Stromal cell of bone marrow (primary cell): Measurements from ENCODE around the gene PALLD.
A peak's percentile ranks its signal among the peaks of the same experiment; 100 is the strongest.
"Not testable (repeated sequence)": the region's sequence is repeated elsewhere in the genome, so short reads cannot be mapped to it uniquely, and the experiment has no call there.

Experiments used
- DNase-seq: peaks from one replicate; pipeline ENCODE4 v3.0.0-alpha.2; 2012; ENCODE audit warnings: low read depth

Gene PALLD

DNA sequence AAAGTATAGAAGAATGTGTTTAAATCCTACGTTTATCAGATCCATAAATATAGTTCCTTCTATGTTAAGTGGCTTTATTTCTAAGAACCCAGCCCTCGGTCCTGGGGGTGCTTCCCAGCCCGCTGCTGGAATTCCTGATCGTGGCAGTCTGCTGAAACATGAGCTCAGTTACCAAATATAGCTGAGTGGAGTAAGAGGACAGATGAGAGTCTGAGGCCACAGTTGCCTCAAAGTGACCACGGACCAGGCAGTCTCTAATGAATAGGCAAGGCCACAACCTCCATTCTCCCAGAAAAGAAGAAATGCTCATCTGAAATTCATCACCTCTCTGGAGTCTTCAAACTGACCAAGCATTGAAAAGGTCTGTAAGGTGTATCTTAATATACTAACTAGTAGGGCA is at the start of gene PALLD:
TSS of gene PALLD (plus strand) at position 219 of the 400 bp plus-strand sequence.
- no peak for DNase-seq

DNA sequence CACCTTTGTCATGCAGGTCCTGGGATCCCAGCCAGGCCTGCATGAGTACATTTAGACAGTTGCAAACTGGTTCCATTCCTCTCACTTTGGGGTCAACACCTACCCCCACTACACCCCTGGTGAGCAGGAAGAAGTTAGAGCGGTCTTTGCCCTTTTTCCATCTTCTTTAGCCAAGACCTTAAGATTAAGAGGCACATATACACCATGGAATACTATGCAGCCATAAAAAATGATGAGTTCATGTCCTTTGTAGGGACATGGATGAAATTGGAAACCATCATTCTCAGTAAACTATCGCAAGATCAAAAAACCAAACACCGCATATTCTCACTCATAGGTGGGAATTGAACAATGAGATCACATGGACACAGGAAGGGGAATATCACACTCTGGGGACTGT is 47.8 kb upstream of the PALLD start:
- not testable (repeated sequence) for DNase-seq

DNA sequence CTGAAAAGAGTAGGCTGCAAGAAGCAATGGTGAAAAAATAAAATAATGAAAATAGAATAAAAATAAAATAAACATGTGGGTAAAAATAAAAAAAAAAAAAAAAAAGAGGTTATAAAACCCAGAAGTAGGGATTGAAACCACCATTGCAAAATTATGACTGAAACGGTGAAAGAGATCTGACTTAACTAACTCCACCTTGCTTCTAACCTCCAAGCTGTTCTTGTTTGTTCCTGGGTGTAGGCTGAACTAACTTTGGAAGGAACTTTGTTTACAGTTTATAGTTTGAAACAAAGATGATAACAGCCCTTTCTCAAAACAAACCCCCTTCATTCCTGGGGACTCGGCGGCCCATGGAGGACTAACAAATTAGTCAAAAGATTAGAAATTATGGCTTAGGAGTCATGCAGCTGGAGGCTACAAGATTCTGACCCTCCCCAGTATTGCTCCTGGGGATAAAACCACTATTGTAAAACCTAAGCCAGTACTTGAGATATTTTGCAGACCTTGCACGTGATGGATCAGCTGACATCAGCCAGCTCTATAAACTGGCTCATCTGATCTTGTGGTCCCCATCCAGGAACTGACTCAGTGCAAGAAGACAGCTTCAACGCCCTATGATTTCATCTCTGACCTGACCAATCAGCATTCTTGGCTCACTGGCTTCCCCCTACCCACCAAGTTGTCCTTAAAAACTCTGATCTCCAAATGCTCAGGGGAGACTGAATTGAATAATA is 47.0 kb upstream of the PALLD start:
- DNase-seq, result peak; percentile 85

DNA sequence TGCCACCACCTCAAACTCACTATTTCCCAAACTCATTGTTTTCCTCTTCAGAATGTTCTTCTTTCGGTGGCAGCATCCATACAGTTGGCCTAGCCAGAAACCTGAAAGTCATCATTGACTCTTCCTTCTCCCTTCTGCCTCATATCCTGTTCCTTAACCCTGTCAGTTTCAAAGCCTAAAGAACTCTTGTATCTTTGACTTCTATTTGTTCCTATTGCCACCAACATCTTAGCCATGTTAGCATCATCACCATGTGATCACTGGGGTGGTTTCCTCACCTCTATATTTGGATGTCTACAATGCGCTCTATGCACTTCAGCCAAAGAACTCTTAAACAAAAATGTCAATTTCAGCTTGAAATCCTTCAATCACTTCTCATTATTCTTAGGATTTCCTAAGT is 45.5 kb upstream of the PALLD start:
- DNase-seq, result no peak

DNA sequence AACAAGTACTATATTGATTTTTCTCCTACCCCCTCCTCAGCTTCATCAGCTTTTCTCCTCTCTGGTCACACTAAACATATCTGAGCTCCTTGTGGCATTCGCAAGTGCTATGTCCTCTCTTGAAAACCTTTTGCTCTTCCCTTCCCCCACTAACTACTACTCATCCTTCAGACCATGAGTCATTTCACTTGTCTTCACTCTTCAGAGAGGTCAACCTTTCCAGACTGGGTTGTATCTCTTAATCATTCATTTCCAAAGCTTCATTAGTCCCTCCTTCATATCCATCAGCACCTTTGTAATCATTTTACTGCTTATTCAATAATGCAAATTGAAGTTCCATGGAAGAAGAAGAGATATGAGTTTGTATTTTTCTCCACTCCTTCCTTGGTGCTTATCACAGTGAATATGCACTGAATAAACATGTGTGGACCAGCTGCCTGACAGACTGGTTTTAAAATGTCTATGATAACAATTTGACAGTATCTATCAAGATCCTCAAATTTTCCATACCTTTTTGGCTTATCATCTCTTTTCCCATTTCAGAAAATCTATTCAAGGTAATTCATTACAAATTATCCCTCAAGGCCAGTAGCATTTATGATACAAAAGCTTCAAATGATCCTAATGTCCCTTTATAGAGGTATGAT is 45.0 kb upstream of the PALLD start:
- peak; percentile 52 for DNase-seq

DNA sequence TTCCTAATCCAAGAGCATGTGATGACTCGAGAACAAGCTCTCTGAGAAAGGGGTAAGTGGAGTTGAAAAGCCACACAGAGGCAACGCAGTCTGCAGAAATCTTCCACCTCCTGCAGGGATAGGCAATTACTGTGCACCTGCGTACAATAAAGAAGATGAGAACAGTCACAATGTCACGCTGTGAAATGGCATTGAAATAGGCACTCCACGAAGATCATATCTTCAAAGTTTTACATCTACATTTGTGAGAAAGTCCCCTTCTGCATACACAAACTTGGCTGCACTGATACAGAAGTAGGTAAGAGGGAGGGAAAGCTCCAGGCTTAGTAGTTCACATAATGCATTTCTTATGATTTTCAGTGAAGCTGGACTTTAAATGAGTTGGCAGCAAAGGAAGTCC is 43.7 kb upstream of the PALLD start:
- DNase-seq, result no peak

DNA sequence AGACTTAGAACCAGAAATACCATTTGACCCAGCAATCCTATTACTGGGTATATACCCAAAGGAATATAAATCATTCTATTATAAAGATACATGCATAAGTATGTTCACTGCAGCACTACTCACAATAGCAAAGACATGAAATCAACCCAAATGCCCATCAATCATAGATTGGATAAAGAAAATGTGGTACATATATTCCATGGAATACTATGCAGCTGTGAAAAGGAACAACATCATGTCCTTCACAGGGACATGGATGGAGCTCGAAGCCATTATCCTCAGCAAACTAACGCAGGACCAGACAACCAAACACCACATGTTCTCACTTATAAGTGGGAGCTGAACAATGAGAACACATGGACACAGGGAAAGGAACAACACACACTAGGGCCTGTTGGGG is 38.6 kb upstream of the PALLD start:
- not testable (repeated sequence) for DNase-seq

DNA sequence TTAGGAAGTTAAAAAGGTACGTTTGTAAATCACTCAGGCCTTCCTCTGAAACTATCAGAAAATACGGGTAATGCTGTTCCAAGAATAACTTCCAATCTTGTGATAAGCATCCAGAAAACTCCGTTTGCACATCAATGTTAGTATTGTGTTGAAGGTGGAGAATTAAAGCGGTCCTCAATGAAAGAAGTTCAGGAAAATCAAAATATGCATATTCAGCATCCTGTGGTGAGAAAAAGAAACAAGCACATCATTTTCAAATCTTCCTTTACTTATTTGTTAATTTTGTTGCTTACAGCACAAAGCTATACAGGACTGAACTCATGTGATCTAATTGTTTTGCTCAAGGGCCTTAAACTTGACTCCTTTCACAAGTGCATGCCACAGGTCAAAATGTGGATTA is 35.0 kb upstream of the PALLD start:
- DNase-seq, result no peak

DNA sequence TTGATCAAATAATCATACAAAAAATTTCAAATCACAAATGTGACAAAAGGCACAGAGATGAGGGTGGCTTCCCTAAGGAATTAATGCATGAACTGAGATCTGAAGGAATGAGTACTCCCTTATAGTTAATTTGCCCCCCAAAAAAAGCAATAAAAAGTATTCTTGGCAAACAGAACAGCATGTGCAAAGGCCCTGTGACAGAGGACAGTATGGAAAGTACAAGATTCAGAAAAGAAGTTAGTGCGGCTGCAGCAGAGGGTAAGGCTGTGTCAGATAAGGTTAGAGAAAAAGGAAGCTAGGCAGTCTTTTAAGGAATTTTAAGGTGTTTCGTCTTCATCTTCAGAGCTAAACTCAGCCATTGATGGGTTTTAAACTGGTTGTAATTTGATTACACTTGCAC is 23.9 kb upstream of the PALLD start:
- DNase-seq, result no peak

DNA sequence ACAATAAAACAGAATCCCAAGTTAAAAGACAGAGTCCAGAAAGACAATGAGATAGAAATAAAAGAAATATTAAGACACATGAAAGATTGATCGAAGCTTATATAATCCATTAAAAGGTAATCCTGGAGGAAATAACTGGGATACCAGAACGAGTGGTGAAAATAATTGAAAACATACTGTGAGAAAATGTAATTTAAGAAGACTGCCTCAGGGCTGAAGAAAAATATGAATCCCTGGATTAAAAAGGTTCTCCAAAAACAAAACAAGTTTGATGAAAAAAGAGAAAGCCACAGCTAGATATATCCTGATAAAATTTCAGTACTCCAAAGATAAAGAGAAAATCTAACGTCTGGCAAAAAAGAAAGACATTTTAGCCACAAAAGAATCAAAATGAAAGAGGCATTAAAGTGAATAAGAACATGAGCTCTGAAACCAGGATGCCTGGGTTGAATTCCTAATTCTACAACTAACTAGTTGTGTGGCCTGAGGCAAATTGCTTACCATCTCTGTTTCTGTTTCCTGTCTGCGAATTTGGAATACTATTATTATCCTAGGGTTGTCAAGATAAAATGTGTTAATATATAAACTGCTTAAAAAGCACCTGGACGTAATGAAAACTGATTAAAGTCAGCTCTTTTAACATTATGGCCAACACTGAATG is 22.1 kb upstream of the PALLD start:
- no peak for DNase-seq

DNA sequence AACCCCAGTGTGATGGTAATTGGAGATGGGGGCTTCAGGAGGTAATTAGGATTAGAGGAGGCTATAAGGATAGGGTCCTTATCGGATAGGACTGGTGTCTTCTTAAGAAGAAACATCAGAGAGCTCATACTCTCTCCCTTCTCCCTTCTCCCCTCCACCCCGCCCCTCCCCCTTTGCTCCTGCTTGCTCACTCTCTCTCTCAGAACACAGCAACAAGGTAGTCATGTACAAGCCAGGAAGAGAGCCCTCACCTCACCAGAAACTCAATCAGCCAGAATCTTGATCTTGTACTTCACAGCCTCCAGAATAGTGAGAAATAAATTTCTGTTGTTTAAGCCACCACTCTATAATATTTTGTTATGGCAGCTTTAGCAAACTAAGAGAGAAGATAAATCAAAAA is 21.1 kb upstream of the PALLD start:
- no peak for DNase-seq

DNA sequence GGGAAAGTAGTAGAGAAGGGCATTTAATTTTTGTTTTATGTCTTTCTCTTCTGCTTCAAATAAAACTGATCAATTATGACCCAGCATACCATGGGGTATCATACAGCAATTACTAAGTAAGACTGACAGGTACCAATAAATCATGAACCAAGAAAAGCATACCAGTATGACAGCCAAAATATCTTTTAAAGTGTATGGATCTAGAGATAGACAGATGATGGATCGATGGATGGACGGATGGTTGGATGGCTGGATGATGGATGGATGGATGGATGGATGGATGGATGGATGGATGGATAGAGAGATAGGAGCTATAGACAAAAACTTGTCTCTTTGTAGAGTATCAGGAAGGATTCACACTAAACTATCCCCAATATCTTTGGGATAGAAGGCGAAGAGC is 18.0 kb upstream of the PALLD start:
- DNase-seq, result no peak

DNA sequence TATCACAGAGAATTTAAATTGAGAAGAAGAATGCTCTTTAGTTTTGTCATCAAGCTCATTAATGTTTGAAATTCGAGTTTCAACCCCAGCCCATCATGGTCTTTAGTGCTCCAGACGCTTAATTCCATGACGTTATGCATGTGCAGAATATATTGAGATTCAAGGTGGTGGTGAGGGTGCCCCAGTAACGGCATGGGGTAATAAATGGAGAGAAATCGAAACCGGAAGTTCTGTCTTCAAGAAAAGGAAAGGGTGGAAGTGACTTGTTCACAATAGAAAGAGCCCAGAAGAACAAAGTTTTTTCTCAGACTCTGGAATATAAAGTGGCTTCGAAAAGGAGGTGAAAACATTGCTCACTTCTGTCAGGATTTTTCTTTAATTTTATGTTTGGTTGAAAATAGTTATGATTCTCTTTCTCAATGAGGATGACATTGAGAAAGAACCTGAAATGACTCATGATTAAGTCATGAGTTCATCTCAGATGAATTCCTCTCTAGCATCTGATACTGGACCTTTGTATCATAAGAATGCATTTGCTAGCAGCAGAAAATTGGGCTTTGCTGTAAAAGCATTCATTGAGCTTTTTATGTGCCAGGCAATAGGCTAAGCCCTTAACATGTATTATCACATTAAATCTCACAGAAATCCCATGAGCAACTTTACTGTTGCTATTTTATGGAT is 15.8 kb upstream of the PALLD start:
- peak; percentile 50 for DNase-seq

DNA sequence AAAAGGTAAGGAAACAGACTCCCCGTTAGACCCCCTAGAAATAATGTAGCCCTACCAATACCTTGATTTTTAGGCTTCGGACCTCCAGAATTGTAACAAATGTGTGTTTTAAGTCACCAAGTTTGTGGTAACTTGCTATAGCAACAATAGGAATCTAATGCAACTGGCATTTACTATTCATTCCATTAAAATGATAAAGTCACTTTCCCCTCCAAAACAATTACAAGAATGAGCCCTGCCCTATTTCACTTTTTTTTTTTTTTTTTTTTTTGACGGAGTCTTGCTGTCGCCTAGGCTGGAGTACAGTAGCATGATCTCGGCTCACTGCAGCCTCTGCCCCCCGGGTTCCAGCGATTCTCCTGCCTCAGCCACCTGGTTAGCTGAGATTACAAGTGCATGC is 13.0 kb upstream of the PALLD start:
- DNase-seq, result no peak

DNA sequence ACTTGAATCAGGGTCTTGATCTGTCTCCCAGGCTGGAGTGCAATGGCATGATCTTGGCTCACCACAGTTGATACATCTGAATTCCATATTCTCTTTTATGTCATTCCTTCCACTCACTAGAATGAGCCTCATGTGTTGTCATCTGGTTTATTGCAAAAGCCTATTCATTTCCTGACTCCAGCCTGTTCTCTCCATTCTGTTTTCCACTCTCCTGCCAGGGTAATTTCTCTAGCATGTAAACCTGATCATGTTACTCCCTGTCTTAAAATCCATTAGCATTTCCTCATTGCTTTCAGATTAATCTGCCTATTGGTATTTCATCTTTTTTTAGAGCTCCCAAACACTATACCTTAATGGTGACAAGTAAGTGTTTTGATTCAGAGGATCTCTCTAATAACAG is 12.2 kb upstream of the PALLD start:
- DNase-seq, result peak; percentile 87

DNA sequence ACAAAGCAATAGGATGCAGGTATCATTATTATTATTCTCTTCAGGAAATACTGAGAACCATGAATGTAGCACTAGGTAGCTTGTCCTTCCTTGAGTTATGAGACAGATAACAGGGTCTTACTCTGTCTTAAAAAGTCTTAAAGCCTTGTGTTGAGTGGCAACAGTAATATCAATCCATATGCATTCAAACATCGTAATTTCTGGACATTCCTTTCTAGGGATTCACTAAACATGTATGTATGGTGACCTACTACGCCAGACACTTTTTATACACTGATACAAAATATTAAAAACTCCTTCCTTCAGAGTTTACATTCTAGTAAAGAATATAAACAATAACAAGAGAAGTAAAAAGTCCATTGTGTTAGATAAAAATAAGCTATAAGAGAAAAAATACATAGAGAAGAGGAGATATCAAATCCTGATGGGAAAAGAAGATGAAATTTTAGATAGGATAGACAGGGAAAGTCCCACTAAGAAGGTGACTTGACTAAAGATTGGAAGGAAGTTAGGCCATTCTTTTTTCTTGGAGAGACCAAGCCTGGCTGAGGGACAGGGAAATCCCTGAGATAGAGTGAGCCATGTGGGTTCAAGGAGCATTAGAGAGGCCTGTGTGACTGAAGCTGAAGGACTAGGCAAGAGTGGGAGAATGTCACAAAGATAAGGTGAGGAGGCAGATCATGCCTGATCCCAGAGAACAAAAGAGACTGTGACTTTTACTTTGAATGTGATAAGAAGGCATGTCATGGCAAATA is 11.5 kb upstream of the PALLD start:
- no peak for DNase-seq

DNA sequence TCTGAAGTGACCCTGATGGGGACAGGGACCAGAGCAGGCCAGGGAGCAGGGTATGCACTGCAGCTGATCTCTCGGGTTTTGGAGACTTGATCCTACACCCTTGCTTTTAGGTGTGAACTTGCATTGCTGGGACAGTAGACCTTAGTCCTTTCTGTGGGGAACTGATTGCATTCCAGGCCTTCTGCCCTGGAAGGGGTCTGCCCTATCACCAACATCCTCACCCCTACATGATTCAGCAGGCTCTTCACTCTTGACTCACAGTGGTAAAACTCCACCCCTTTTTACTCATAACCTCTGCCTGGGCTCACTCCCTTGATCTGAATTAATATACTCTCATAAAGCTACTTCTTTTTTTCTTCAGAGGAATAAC is 10.0 kb upstream of the PALLD start:
- DNase-seq, result peak; percentile 57

DNA sequence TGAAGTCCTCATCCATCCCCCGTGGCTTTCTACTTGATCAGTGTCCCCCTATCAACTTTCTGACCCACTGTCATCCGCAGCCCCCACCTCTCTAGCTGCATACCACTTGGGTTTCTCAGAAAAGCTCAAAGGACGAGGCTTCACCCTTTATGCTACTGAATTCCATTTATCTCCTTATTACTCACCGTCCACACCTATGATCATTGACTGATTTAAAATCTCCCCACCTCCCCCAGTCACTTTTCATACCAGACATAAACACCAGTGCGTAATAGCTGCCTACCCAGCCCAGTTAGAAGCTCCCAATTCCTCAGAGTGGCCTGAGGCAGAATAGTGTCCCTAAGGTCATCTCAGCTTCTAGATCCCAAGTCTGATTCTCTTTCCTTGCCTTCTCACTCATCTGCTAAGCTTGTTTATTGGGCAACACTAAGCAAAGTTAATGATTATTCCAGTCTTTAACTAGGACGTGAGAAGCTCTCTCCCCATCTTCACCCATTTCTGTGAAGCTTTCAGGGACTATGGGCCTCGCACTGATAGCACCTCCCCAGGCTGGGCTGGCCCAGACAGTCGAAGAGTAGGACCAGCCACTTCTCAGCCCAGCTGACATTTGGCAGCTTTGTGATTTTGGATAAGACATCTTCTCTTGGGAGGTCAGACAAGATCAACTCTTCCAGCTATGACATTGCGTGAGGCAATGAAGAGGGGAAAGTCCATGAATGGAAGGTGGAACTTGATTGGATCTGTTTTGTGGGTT is 9.4 kb upstream of the PALLD start:
- no peak for DNase-seq

DNA sequence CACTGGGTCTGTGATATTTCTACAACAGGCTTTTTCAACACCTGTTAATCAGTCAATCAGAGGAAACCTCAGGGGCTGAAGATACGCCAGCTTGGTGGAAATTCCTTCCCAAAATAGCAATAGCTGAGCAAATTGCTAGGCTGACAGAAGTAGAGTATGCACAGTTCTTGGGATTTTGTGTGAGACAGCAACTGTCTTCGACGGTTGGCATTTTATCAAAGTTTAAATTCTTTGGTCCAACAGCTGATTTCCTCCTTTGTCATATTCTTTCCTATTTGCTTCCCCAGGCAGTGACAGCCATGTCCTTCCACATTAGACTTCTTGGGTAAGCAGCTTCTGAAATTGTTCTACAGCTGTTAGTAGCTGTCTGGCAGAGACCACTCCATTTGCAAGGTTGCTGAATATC is 8.0 kb upstream of the PALLD start:
- no peak for DNase-seq

DNA sequence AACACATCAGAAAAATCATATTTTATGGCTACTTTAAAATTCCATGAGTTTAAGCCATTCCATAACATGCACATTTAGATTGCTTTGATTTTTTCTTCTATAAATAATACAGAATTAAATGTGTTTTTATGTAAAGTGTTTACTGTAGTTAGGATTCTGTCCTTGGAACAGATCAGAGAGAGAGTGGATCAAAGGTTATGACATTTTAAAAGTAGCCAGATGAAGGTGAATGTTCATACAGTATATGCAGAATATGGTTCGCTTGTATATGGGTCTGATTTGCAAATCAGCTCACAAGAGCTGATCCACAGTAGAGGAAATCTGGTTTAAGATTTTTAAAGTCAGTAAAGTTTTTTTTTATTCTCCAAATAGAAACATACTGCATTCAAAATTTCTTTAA is 7.2 kb upstream of the PALLD start:
- no peak for DNase-seq

DNA sequence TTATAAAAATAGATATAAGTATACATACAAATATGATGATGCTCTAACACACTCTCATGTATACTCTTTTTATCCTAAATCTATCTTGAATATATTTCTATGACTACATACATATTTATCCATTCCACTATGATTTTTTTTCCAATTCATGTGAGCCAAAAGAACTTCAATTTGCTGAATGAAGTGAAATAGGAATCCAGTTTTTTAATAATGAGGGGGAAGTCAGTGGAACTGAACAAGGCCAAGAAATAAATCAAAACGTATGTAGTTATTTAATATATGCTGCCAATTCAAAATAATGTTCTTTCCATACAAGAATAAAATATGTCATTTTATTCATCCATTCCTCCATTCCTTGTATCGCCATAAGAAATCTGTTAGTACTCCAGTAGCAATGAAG is 6.1 kb upstream of the PALLD start:
- DNase-seq, result no peak
